ENCODE data around the gene NCLN.
"Not testable (repeated sequence)": the region's sequence is repeated elsewhere in the genome, so short reads cannot be mapped to it uniquely, and the experiment has no call there.

Gene NCLN

DNA sequence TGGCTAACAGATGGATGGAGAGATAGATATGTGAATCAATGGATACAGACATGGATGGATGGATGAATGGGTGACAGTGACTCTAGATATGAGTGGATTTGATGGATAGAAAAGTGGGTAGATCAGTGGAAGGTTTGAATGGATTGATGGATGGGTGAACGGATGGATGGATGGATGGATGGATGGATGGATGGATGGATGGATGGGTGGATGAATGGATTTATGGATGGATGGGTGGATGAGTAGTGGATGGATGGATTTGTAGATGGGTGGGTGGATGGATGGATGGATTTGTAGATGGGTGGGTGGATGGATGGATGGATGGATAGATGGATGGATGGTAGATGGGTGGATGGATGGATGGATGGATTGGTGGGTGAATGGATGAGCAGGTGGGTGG lies 45.6 kb downstream of the NCLN start:
- DNase-seq = no peak

DNA sequence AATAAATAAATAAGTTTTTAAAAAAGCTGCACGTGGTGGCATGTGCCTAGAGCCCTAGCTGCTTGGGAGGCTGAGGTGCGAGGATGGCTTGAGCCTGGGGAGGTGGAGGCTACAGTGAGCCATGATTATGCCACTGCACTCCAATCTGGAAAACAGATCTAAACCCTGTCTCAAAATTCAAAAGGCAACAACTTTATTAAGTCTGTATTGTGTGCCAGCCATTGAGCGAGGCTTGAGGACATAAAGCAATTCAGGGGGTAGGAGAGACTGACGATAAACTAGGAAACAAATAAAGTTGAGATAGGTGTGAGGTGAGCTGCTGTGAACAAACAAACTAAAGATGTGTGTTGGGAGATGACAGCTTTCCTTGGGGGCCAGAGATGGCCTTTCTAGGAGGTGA lies 47.4 kb downstream of the NCLN start:
- no peak for DNase-seq

DNA sequence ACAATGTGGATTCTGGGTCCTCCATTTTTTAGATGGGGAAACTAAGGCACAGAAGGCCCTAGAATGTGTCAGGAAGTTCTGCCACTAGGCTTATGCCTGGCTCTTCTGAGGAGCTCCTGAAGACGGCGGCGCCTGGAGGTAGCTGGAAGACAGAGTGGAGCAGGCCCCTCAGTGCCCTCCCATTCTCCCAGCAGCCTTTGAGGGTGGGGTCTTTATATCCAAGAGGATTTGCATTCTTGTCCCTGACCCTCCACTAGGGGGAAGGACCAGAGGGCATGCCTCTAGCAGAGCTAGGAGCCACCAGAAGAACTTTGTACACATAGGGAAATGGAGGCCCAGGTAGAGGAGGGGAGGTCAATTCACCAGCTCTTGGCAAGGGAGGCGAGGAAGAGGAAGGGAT lies 48.1 kb downstream of the NCLN start:
- no peak for DNase-seq

DNA sequence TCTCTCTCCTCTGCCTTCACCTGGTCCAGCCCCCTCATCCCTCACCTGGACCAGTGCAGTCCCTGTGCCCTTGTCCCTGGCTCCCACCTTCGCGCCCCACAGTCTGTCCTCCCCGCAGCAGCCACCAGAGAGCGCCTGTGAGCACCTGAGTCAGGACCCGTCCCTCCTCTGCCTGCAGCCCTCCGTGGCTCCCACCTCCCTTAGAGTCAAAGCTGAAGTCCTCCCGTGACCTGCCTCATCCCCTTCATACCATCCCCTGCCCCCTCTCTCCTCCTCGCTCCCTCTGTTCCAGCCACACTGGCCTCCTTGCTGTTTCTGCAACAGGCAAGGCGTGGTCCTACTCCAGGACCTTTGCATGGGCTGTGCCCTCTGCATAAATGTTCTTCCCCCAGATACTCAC lies 49.1 kb downstream of the NCLN start:
- no peak for DNase-seq

DNA sequence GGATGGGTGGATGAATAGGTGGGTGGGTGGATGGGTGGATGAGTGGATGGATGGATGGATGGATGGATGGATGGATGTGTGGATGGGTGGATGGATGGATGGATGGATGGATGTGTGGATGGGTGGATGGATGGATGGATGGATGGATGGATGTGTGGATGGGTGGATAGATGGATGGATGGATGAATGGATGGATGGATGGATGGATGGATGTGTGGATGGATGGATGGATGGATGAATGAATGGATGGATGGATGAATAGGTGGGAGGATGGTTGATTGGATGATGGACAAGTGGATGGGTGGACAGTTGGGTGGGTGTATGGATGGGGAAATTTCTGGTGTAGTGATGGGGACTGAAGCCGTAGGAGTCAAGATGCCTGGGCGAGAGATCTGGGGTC lies 49.9 kb downstream of the NCLN start:
- not testable (repeated sequence) for DNase-seq

DNA sequence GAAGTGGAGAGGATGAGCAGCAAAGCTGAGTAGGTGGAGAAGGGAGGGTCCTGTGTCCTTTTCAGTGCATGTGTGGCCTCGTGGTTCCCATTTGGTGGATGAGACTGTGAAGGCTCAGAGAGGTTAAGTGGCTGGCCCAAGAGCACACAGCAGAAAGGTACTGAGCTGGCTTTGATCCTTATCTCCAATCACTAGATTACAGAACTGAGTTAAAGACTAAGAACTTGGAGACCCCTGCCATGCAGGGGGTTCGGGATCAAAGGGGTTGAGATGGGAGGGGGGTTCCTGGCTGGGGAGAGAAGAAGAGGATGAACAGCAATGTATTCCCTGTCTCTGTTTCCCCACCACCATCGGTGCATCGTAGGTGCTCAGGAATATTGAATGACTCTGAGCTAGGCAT lies 50.5 kb downstream of the NCLN start:
- DNase-seq = no peak

DNA sequence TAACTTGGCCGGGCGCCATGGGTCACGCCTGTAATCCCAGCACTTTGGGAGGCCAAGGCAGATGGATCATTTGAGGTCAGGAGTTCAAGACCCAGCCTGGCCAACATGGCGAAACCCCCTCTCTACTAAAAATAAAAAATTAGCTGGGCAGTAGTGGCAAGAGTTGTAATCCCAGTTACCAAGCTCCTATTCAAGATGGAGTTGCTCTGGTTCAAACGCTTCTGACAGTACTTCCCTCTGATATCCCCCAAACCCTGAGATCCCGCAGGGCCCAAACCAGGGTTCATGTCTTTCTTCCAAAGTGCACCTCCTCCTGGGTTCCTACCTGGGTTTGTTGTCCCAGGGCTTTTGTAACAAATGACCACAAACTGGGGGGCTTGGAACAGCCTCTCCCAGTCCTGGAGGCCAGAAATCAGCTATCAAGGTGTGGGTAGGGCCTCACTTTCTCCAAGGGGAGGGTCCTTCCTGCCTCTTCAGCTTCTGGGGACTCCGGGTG lies 52.4 kb downstream of the NCLN start:
- no peak for DNase-seq

DNA sequence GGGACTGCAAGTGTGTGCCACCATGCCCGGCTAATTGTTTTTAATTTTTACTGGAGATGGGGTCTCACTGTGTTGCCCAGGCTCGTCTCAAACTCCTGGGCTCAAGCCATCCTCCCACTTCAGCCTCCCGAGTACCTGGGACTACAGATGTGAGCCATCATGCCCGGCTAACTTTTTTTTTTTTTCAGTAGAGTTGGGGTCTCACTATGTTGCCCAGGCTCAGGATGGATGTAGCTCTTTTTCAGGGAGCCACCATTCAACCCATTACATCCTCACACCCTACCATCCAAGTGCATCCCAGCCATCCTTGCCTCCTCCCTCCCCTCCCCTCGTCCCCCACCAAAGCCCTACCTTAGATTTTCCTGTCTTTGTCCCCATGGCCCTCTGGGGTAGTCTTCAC lies 53.6 kb downstream of the NCLN start:
- no peak for DNase-seq

DNA sequence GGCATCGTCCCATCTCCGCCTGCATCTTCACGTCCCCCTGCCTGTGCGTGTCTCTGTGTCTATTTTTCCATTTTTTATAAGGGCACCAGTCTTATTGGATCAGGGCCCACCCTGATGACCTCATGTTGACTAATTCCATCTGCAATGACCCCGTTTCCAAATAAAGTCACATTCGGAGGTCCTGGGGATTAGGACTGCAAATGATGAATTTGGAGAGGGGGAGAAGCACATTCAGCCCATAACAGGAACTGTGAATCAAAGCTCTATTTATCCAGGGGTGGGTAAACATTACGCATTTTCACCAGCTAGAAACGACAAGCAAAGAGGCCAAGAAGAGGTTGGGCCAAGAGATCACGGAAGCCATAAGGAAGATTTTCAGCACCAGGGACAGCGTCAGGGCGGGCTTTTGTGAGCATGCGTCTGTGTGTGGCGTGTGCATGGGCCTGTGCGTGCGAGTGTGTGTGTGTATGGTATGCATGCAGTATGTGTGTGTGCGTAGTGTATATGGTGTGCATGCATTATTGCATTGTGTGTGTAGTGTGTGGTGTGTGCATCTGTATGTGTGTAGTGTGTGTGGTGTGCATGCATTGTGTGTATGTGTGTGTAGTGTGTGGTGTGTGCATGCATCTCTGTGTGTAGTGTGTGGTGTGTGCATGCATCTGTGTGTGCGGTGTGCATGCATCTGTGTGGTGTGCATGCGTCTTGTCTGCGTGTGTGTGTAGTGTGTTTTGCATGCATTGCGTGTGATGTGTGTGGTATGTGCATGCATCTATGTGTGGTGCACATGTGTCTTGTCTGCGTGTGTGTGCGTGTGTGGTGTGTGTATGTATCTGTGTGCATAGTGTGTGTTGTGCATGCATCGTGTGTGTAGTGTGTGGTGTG lies 58.3 kb downstream of the NCLN start:
- no peak for DNase-seq

DNA sequence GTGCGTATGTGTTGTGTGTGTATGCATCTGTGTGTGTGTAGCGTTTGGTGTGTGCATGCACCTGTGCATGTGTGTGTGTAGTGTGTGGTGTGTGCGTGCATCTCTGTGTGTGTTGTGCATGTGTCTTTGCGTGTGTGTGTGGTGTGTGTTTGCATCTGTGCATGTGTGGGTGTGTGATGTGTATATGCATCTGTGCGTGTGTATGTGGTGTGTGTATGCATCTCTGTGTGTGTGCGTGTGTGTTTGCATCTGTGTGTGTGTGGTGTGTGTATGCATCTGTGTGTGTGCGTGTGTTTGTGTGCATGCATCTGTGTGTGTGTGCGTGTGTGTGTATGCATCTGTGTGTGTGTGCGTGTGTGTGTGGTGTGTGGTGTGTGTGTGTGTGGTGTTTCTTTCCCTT lies 59.3 kb downstream of the NCLN start:
- DNase-seq = no peak

DNA sequence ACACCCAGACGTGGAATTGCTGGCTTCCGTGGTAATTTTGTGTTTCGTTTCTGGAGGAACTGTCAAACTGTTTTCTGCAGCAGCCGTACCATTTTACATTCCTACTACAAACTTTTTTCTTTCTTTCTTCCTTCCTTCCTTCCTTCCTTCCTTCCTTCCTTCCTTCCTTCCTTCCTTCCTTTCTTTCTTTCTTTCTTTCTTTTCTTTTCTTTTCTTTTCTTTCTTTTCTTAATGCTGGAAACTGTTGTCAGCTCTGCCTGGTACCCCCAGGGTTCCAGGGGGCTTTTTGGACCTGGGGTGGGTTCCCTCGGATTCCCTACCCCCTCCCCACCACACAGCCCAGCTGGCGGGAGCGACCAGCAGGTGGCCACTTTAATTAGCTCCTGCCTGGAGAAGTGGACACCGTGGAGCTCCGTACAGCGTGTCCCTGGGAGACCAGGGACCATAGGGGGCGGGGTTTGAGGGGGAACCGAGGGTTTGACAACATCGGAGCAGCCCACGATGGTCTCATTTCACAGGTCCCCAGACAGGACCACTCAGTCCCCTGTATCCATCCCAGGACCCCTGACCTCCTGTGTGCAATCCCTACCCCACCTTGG lies 63.1 kb downstream of the NCLN start:
- DNase-seq = no peak

DNA sequence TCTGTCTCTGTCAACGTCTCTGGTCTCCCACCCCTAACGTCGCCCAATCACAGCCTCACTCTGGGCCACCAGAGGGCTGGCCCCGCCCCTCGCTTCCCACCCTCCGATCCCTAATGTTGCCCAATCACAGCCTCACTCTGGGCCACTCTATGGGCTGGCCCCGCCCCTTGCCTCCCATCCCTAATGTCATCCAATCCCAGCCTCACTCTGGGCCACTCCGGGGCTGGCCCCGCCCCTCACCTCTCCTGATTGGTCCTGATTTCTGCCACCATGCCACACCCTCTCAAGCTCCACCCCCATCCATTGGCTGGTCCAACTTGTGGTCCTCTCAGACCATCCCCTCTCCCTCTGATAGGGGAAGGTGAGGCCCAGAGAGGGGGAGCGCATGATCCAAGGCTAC lies 63.7 kb downstream of the NCLN start:
- no peak for DNase-seq

DNA sequence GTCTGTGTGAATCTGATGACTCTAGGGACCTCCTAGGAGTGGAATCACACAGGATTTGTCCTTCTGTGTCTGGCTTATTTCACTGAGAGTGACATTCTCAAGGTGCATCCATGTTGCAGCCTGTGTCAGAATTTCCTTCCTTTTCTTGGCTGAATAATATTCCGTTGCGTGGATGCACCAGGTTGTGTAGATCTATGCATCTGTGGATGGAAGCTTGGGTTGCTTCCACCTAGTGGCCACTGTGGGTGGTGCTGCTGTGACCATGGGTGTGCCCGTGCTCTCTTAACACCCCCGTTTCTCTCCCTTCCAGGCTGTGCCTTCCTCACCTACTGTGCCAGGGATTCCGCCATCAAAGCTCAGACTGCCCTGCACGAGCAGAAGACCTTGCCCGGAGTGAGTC lies 64.9 kb downstream of the NCLN start:
- no peak for DNase-seq

DNA sequence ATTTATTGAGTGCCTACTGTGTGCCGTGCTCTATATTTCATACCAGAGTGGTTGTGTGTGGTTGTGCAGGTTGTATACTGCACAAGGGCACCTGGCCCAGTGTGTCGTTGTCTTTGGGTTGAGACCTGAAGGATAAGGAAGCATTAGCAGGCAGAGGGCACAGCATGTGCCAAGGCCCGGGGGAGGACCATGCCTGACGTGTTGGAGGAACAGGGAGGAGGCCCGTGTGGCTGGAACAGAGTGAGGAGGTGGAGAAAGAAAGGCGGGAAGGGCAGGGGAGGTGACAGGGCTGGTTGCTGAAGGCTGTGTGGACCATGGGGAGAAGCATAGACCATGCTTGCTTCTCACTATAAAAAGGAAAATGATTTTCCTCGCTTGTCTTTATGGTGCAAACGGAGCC lies 65.5 kb downstream of the NCLN start:
- DNase-seq = no peak

DNA sequence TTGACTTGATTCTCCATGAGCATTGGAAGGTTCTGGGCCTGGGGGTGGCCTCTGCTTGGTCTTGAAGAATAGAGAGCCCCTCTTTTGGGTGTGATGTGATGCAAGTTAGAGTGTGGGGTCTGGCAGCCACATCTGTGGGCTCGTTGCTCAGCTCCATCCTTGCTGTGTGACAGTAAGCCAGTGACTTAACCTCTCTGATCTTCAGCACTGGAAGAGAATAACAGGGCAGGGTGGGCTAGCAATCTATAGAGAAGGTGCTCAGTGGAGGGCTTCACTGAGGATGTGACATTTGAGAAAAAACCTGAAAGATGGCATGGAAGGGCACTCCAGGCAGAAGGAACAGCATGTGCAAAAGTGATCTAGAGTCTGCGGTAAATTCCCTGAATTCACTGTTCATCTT lies 66.9 kb downstream of the NCLN start:
- no peak for DNase-seq

DNA sequence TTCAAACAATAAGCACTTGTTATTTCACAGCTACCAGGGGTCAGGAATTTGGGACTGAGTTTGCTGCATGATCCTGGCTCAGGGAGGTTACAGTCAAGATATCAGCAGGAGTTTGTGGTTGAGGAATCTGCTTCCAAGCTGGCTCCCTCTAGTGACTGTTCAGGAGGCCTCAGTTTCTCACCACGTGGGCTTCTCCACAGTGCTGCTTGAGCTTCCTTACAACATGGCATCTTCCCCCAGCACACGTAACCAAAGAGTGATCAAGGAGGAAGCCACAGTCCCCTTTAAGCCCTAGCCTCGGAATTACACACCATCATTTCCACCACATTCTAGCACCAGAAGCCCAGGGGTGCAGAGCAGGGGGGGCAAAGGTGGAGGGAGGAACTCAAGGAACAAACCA lies 67.5 kb downstream of the NCLN start:
- no peak for DNase-seq

DNA sequence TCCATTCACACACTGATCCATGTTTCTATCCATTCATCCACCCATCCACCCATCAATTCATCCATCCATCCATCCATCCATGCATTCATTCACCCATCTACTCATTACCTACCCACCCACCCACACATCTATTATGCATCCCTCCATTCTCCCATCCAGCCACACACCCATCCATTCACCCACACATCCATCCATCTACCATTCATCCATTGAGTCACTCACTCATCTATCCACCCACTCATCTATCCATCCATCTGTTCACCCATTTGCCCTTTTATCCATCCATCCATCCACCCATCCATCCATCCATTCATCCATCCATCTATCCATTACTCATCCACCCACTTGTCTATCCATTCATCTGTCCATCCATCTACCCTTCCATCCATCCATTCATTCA lies 68.8 kb downstream of the NCLN start:
- no peak for DNase-seq

DNA sequence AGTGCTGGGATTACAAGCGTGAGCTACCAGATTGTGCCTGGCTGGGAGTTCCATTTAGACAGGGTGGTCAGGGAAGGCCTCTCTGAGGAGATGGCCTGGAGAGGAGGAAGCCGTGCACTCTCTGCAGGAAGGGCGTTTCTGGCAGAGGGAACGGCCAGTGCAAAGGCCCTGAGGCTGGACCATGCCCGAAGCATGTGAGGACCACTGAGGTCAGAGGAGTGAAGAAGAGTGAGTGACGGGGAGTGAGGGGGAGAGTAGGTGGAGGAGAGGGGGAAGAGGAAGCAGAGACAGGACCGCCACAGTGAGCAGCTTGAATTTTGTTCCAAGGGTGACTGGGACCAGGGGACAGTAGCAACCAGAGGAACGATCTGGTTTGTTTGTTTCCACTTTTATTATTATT lies 71.3 kb downstream of the NCLN start:
- no peak for DNase-seq

Measured in NCI-H2029 (cell line).